ENCODE measurements around the gene KRTAP12-1.
"Not testable (repeated sequence)": the region's sequence is repeated elsewhere in the genome, so short reads cannot be mapped to it uniquely, and the experiment has no call there.

The KRTAP12-1 gene

GRCh38 chr21:44700101-44701022 is 18.4 kb upstream of the KRTAP12-1 start:
- in situ Hi-C loops (cut with MboI; ENCODE audit: low pct_unique_long_range_greater_than_20kb, low sequenced_read_pairs, unreplicated experiment) = no loop called here
- DNase-seq (ENCODE audit: low spot score) = peak; percentile 21
- no peak for TF ChIP-seq CTCF (IDR thresholded peaks at IDR 0.05; ENCODE audit: extremely low read depth, insufficient read depth, missing control alignments)

GRCh38 chr21:44699502-44700001 is 17.6 kb upstream of the KRTAP12-1 start:
- in situ Hi-C loops (cut with MboI; ENCODE audit: low pct_unique_long_range_greater_than_20kb, low sequenced_read_pairs, unreplicated experiment) = no loop called here
- DNase-seq (ENCODE audit: low spot score) = peak; percentile 12
- no peak for TF ChIP-seq CTCF (IDR thresholded peaks at IDR 0.05; ENCODE audit: extremely low read depth, insufficient read depth, missing control alignments)

DNA sequence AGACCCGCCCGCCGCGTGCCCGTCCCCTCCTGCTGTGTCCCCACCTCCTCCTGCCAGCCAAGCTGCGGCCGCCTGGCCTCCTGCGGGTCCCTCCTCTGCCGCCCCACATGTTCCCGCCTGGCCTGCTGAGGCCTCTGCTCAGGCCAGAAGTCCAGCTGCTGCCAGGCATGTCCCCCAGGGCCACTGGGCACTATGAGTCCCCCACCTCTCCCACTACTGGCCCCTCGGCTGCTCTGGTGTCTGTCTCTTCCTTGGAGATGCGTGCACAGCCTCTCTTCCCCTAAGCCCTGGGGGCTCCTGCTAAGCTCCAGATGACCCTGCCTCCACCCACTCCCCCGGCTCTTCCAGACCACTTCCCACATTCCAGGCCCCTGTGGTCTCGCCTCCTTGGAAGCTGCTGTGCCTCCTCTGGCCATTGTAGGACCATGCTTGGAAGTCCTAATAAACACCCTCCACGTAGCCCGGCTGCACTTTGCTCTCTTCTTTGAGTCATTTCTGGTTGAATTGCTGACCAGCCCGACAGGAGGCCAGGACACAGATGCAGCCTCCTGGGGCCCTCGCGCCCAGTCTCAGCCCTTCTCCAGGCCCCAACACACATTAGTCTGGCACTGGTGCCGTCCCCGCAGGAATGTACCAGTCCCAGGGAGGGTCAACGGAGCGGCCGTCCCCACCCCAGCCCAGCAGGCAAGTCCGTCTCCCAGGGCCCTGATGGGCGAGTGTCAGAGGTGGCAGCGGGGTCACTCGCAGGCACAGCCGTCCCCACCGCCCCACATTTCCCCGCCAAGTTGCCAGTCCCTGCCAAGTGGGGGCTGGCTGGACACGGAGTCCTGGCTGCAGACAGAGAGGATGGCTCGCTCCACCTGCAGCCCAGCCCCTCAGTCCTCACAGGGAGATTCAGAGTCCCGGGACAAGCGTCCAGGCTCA is 16.1 kb upstream of the KRTAP12-1 start:
- TF ChIP-seq CTCF (IDR thresholded peaks at IDR 0.05; ENCODE audit: extremely low read depth, insufficient read depth, missing control alignments) = no peak
- DNase-seq (ENCODE audit: low spot score) = peak; percentile 17
- in situ Hi-C loops (cut with MboI; ENCODE audit: low pct_unique_long_range_greater_than_20kb, low sequenced_read_pairs, unreplicated experiment) = no loop called here

GRCh38 chr21:44697172-44697810 is 15.3 kb upstream of the KRTAP12-1 start, which contains the start of gene KRTAP10-12:
Gene KRTAP10-12, plus strand, starts transcription at chr21:44697172. Its CDS starts 30 bp downstream, at chr21:44697202.
- DNase-seq (ENCODE audit: low spot score); in situ Hi-C loops (cut with MboI; ENCODE audit: low pct_unique_long_range_greater_than_20kb, low sequenced_read_pairs, unreplicated experiment): not testable (repeated sequence)

DNA sequence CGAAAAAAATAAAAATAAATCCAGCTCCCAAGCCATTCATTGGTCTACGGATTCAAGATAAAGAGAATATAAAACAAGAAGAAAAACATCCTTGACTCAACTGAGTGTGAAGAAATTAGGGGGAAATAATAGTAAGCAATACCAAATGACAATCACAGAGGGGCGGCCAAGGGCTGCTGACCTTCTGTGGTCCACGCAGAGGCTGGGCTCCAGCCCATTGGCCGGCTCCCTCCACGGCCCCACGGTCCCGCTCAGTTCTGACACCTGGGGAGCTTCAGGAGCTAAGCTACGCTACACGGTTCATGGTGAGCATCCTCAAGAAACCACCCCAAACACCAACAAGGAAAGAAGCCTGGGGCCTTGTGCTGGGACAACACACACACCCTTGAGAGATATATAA is 14.6 kb upstream of the KRTAP12-1 start:
- in situ Hi-C loops (cut with MboI; ENCODE audit: low pct_unique_long_range_greater_than_20kb, low sequenced_read_pairs, unreplicated experiment) = no loop called here
- DNase-seq (ENCODE audit: low spot score) = peak; percentile 18

DNA sequence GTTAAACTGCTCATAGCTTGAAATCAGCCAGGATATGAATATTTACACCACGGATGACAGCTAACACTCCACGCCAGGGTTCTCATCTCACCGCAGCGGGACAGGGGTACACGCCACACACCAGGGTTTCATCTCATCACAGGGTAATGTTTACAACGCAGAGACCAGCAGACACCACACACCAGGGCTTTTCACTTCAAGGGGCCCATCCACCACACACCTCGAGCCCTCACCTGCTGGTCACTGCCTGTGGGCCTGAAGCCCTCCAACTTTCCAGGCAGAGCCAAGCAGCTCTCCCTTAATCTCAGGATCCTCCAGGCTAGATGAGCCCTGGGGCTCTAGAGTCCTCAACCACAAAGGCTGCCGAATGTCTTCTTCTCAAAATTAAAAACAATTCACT is 13.7 kb upstream of the KRTAP12-1 start:
- DNase-seq (ENCODE audit: low spot score) = peak; percentile 14
- no peak for TF ChIP-seq CTCF (IDR thresholded peaks at IDR 0.05; ENCODE audit: extremely low read depth, insufficient read depth, missing control alignments)
- in situ Hi-C loops (cut with MboI; ENCODE audit: low pct_unique_long_range_greater_than_20kb, low sequenced_read_pairs, unreplicated experiment) = no loop called here

More for the DNA sequence above, 14.6 kb upstream of the KRTAP12-1 start:
- no peak for TF ChIP-seq CTCF (IDR thresholded peaks at IDR 0.05; ENCODE audit: extremely low read depth, insufficient read depth, missing control alignments)
